HEK293 (cell line): ENCODE measurements around the gene TBC1D24.
A peak's percentile ranks its signal among the peaks of the same experiment; 100 is the strongest.

Experiments
- CTCF ChIA-PET: fragments of 350-600 bp; formaldehyde crosslinking; extraction: SDS; loops from one replicate; lab custom pipeline; 2021; ENCODE audit warnings: antibody characterized with exemption; lab: Yijun Ruan, JAX
- POLR2A ChIA-PET: fragments of 300-600 bp; formaldehyde crosslinking; extraction: SDS; loops from one replicate; lab custom pipeline; 2020; ENCODE audit warnings: antibody characterized with exemption, inconsistent platforms; lab: Yijun Ruan, JAX
- H3K27ac ChIP-seq: fragments of 200-500 bp; sonication (Bioruptor generic); 2 replicates; pipeline ENCODE4 v1.5.1; 2014; ENCODE audit warnings: low read depth, low read length, control low read depth, inconsistent platforms; ENCODE audit errors: extremely low read depth
- H3K36me3 ChIP-seq, 2 experiments: fragments of 200-500 bp in 1 of 2; sonication (Bioruptor generic) in 1 of 2; 1 replicate in 1 of 2; 2 replicates in 1 of 2; pipeline ENCODE4 v1.5.1; 2014 to 2017; ENCODE audit warnings: inconsistent platforms in 2 of 2, low read length in 2 of 2; ENCODE audit not compliant: control insufficient read depth in 2 of 2, insufficient read depth in 1 of 2
- H3K4me1 ChIP-seq: fragments of 200-500 bp; sonication (Bioruptor generic); 2 replicates; pipeline ENCODE4 v1.5.1; 2014; ENCODE audit warnings: mild to moderate bottlenecking, low read length, inconsistent platforms; ENCODE audit not compliant: control insufficient read depth, insufficient read depth
- H3K4me3 ChIP-seq: 2 replicates; pipeline ENCODE4 v1.5.1; 2011; ENCODE audit warnings: low read depth, mild to moderate bottlenecking, control low read depth, low read length, moderate library complexity
- H3K9me3 ChIP-seq: fragments of 200-500 bp; sonication (Bioruptor generic); 2 replicates; pipeline ENCODE4 v1.5.1; 2014; ENCODE audit warnings: low read depth, low read length, inconsistent platforms; ENCODE audit not compliant: control insufficient read depth, insufficient read depth
- AEBP2 ChIP-seq: fragments of 450-650 bp; formaldehyde crosslinking; IDR thresholded peaks from 2 replicates; pipeline ENCODE4 v1.5.1; 2016; ENCODE audit warnings: missing biosample characterization, missing genetic modification characterization, borderline replicate concordance
- EGR2 ChIP-seq: fragments of 450-650 bp; formaldehyde crosslinking; IDR thresholded peaks from 2 replicates; pipeline ENCODE4 v1.5.1; 2016; ENCODE audit warnings: low read depth, missing biosample characterization, missing genetic modification characterization
- KLF7 ChIP-seq: fragments of 450-650 bp; formaldehyde crosslinking; IDR thresholded peaks from 2 replicates; pipeline ENCODE4 v1.5.1; 2016; ENCODE audit warnings: missing biosample characterization, missing genetic modification characterization, borderline replicate concordance
- SALL2 ChIP-seq: fragments of 450-650 bp; formaldehyde crosslinking; IDR thresholded peaks from 2 replicates; pipeline ENCODE4 v1.5.0; 2017; ENCODE audit warnings: missing biosample characterization, mild to moderate bottlenecking, missing genetic modification characterization, borderline replicate concordance
- SETDB1 ChIP-seq: IDR thresholded peaks from one replicate; pipeline ENCODE4 v1.6.1; 2017; ENCODE audit warnings: mild to moderate bottlenecking, low read length, moderate library complexity, mixed read lengths; ENCODE audit not compliant: insufficient read length
- SP7 ChIP-seq: fragments of 450-650 bp; formaldehyde crosslinking; IDR thresholded peaks from 2 replicates; pipeline ENCODE4 v1.5.1; 2016; ENCODE audit warnings: missing biosample characterization, missing genetic modification characterization
- ZBTB20 ChIP-seq: fragments of 450-650 bp; formaldehyde crosslinking; IDR thresholded peaks from 2 replicates; pipeline ENCODE4 v1.5.1; 2016; ENCODE audit warnings: missing biosample characterization, missing genetic modification characterization
- ZFP41 ChIP-seq: fragments of 450-650 bp; formaldehyde crosslinking; IDR thresholded peaks from 2 replicates; pipeline ENCODE4 v1.5.1; 2016; ENCODE audit warnings: missing biosample characterization, missing genetic modification characterization, borderline replicate concordance
- ZIC2 ChIP-seq: fragments of 450-650 bp; formaldehyde crosslinking; IDR thresholded peaks from 2 replicates; pipeline ENCODE4 v1.5.1; 2016; ENCODE audit warnings: missing biosample characterization, missing genetic modification characterization
- ZNF146 ChIP-seq: fragments of 450-650 bp; formaldehyde crosslinking; IDR thresholded peaks from 2 replicates; pipeline ENCODE4 v1.5.1; 2016; ENCODE audit warnings: missing biosample characterization, missing genetic modification characterization
- ZNF157 ChIP-seq: fragments of 450-650 bp; formaldehyde crosslinking; IDR thresholded peaks from 2 replicates; pipeline ENCODE4 v1.5.1; 2016; ENCODE audit warnings: missing biosample characterization, missing genetic modification characterization
- ZNF18 ChIP-seq: fragments of 450-650 bp; formaldehyde crosslinking; IDR thresholded peaks from 2 replicates; pipeline ENCODE4 v1.5.1; 2016; ENCODE audit warnings: missing biosample characterization, missing genetic modification characterization
- ZNF341 ChIP-seq: fragments of 450-650 bp; formaldehyde crosslinking; IDR thresholded peaks from 2 replicates; pipeline ENCODE4; 2016; ENCODE audit warnings: low read depth, missing biosample characterization, missing genetic modification characterization
- ZNF777 ChIP-seq: fragments of 450-650 bp; formaldehyde crosslinking; IDR thresholded peaks from 2 replicates; pipeline ENCODE4 v1.5.1; 2017; ENCODE audit warnings: missing biosample characterization, missing genetic modification characterization, borderline replicate concordance
- TF ChIP-seq, protein P1 (sequence below): fragments of 450-650 bp; formaldehyde crosslinking; IDR thresholded peaks from 2 replicates; pipeline ENCODE4 v1.5.1; 2017; ENCODE audit warnings: missing biosample characterization, mild to moderate bottlenecking, missing genetic modification characterization, moderate library complexity
- TF ChIP-seq, protein P2 (sequence below): fragments of 450-650 bp; formaldehyde crosslinking; IDR thresholded peaks from 2 replicates; pipeline ENCODE4 v1.5.1; 2016; ENCODE audit warnings: missing biosample characterization, missing genetic modification characterization
- TF ChIP-seq, protein P3 (sequence below): fragments of 450-650 bp; formaldehyde crosslinking; IDR thresholded peaks from 2 replicates; pipeline ENCODE4 v1.5.1; 2016; ENCODE audit warnings: missing biosample characterization, missing genetic modification characterization, borderline replicate concordance
- TF ChIP-seq, protein P4 (sequence below): fragments of 450-650 bp; formaldehyde crosslinking; optimal IDR thresholded peaks from 2 replicates; pipeline ENCODE3; 2016; ENCODE audit warnings: missing biosample characterization, mild to moderate bottlenecking, missing genetic modification characterization
- TF ChIP-seq, protein P5 (sequence below): fragments of 450-650 bp; formaldehyde crosslinking; IDR thresholded peaks from 2 replicates; pipeline ENCODE4 v1.5.1; 2016; ENCODE audit warnings: missing biosample characterization, missing genetic modification characterization

Gene TBC1D24

GRCh38 chr16:2468233-2468724 is 6.6 kb upstream of the TBC1D24 start (continued):
- TF ChIP-seq, protein P1, sequence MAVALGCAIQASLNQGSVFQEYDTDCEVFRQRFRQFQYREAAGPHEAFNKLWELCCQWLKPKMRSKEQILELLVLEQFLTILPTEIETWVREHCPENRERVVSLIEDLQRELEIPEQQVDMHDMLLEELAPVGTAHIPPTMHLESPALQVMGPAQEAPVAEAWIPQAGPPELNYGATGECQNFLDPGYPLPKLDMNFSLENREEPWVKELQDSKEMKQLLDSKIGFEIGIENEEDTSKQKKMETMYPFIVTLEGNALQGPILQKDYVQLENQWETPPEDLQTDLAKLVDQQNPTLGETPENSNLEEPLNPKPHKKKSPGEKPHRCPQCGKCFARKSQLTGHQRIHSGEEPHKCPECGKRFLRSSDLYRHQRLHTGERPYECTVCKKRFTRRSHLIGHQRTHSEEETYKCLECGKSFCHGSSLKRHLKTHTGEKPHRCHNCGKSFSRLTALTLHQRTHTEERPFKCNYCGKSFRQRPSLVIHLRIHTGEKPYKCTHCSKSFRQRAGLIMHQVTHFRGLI (tag by site-specific recombination), result peak; percentile 34; the same call in 1 of the 2 replicates
- TF ChIP-seq ZBTB20 (tag by site-specific recombination) (peak; percentile 58), SETDB1 (no peak)
- TF ChIP-seq, all 188 proteins: peak for 28

GRCh38 chr16:2468725-2469398 is 6.1 kb upstream of the TBC1D24 start:
- POLR2A ChIA-PET, result interaction anchor here (0.6 to 3.2 kb wide), 11 partner anchors 9 to 424 kb away, joined by 3 to 34 read pairs (median 5); partner anchors contain the start of genes ATP6V0C, ECI1 and TEDC2
- no peaks in the 10 kb centered on the region for H3K9me3 ChIP-seq
- H3K4me3 ChIP-seq, result peak overlapping the region; percentile 37
- peaks cover 27% of the 10 kb centered on the region for H3K4me1 ChIP-seq
- H3K27ac ChIP-seq, result peak overlapping the region; percentile 85
- CTCF ChIA-PET, result interaction anchor here (0.6 to 2.5 kb wide), 4 partner anchors 31 to 218 kb away, joined by 3 to 8 read pairs (median 4); no protein-coding TSS in a partner anchor
- H3K36me3 ChIP-seq, result peaks cover 0 to 7% of the 10 kb centered on the region in 2 experiments; a peak in 1 of 3 replicates
- TF ChIP-seq AEBP2 (tag by site-specific recombination), result peak; percentile 12; the same call in 1 of the 2 replicates
- TF ChIP-seq, protein P2, sequence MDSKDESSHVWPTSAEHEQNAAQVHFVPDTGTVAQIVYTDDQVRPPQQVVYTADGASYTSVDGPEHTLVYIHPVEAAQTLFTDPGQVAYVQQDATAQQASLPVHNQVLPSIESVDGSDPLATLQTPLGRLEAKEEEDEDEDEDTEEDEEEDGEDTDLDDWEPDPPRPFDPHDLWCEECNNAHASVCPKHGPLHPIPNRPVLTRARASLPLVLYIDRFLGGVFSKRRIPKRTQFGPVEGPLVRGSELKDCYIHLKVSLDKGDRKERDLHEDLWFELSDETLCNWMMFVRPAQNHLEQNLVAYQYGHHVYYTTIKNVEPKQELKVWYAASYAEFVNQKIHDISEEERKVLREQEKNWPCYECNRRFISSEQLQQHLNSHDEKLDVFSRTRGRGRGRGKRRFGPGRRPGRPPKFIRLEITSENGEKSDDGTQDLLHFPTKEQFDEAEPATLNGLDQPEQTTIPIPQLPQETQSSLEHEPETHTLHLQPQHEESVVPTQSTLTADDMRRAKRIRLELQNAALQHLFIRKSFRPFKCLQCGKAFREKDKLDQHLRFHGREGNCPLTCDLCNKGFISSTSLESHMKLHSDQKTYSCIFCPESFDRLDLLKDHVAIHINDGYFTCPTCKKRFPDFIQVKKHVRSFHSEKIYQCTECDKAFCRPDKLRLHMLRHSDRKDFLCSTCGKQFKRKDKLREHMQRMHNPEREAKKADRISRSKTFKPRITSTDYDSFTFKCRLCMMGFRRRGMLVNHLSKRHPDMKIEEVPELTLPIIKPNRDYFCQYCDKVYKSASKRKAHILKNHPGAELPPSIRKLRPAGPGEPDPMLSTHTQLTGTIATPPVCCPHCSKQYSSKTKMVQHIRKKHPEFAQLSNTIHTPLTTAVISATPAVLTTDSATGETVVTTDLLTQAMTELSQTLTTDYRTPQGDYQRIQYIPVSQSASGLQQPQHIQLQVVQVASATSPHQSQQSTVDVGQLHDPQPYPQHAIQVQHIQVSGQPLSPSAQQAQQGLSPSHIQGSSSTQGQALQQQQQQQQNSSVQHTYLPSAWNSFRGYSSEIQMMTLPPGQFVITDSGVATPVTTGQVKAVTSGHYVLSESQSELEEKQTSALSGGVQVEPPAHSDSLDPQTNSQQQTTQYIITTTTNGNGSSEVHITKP (tag by site-specific recombination), result no peak; the same call in 1 of the 2 replicates
- peak; percentile 90 for TF ChIP-seq EGR2 (tag by site-specific recombination)
- TF ChIP-seq ZIC2, result peak; percentile 97
- no peak for TF ChIP-seq SALL2 (tag by site-specific recombination)
- TF ChIP-seq ZNF157, result no peak
- peak; percentile 64; the same call in 1 of the 2 replicates for TF ChIP-seq KLF7 (tag by site-specific recombination)
- peak; percentile 73 for TF ChIP-seq ZNF341 (tag by site-specific recombination)
- TF ChIP-seq SP7 (tag by site-specific recombination), result peak; percentile 91
- no peak for TF ChIP-seq ZNF777 (tag by site-specific recombination)
- no peak for TF ChIP-seq ZFP41
- TF ChIP-seq, protein P3, sequence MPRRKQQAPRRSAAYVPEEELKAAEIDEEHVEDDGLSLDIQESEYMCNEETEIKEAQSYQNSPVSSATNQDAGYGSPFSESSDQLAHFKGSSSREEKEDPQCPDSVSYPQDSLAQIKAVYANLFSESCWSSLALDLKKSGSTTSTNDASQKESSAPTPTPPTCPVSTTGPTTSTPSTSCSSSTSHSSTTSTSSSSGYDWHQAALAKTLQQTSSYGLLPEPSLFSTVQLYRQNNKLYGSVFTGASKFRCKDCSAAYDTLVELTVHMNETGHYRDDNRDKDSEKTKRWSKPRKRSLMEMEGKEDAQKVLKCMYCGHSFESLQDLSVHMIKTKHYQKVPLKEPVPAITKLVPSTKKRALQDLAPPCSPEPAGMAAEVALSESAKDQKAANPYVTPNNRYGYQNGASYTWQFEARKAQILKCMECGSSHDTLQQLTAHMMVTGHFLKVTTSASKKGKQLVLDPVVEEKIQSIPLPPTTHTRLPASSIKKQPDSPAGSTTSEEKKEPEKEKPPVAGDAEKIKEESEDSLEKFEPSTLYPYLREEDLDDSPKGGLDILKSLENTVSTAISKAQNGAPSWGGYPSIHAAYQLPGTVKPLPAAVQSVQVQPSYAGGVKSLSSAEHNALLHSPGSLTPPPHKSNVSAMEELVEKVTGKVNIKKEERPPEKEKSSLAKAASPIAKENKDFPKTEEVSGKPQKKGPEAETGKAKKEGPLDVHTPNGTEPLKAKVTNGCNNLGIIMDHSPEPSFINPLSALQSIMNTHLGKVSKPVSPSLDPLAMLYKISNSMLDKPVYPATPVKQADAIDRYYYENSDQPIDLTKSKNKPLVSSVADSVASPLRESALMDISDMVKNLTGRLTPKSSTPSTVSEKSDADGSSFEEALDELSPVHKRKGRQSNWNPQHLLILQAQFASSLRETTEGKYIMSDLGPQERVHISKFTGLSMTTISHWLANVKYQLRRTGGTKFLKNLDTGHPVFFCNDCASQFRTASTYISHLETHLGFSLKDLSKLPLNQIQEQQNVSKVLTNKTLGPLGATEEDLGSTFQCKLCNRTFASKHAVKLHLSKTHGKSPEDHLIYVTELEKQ (tag by site-specific recombination), result peak; percentile 61; the same call in 1 of the 2 replicates
- TF ChIP-seq ZNF146 (tag by site-specific recombination), result peak; percentile 11; the same call in 1 of the 2 replicates
- TF ChIP-seq, protein P4, sequence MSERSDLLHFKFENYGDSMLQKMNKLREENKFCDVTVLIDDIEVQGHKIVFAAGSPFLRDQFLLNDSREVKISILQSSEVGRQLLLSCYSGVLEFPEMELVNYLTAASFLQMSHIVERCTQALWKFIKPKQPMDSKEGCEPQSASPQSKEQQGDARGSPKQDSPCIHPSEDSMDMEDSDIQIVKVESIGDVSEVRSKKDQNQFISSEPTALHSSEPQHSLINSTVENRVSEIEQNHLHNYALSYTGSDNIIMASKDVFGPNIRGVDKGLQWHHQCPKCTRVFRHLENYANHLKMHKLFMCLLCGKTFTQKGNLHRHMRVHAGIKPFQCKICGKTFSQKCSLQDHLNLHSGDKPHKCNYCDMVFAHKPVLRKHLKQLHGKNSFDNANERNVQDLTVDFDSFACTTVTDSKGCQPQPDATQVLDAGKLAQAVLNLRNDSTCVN (tag by site-specific recombination), result no peak
- 0 out of 2 replicates have a peak, but pooled peaks have one; percentile 14 for TF ChIP-seq ZNF18
- TF ChIP-seq, protein P5, sequence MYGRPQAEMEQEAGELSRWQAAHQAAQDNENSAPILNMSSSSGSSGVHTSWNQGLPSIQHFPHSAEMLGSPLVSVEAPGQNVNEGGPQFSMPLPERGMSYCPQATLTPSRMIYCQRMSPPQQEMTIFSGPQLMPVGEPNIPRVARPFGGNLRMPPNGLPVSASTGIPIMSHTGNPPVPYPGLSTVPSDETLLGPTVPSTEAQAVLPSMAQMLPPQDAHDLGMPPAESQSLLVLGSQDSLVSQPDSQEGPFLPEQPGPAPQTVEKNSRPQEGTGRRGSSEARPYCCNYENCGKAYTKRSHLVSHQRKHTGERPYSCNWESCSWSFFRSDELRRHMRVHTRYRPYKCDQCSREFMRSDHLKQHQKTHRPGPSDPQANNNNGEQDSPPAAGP (tag by site-specific recombination), result peak; percentile 95
